H1 (cell line): ENCODE measurements around the gene TMEM183A. TPM values are rescaled to one million over a fixed set of nuclear protein-coding genes. Genes with fewer than 3 reads are reported as not detected.
"Not testable (repeated sequence)": the region's sequence is repeated elsewhere in the genome, so short reads cannot be mapped to it uniquely, and the experiment has no call there.

ENCODE experiments used
- CTCF ChIA-PET: fragments of 300-600 bp; sonication (Branson Sonifier 250); formaldehyde crosslinking; loops from one replicate; lab custom pipeline; 2021; ENCODE audit not compliant: partially characterized antibody; lab: Charles Lee
- POLR2A ChIA-PET: fragments of 300-600 bp; sonication (Branson Sonifier 250); formaldehyde crosslinking; loops from one replicate; lab custom pipeline; 2021; ENCODE audit warnings: inconsistent platforms; ENCODE audit not compliant: partially characterized antibody; lab: Charles Lee
- DNase-seq, 2 experiments: peaks; one replicate each; pipeline versions ENCODE4 v3.0.0 to v3.0.0-alpha.2; 2010 to 2022; ENCODE audit warnings: low spot score in 2 of 2, low read depth in 1 of 2, mixed read lengths in 1 of 2
- FAIRE-seq: peaks from 2 replicates; lab custom pipeline; 2011; peaks lifted over from hg19 to GRCh38; lab: Jason Lieb, UNC
- H2AFZ ChIP-seq: 2 replicates; pipeline ENCODE4 v1.8.1; 2012; ENCODE audit warnings: low read length, inconsistent platforms
- H2AK5ac ChIP-seq: 2 replicates; pipeline ENCODE4 v1.6.1; 2013; ENCODE audit warnings: low read depth, low read length
- H2BK120ac ChIP-seq: replicated peaks from 2 replicates; pipeline ENCODE3; 2013; ENCODE audit warnings: low read depth, low read length, inconsistent platforms
- H2BK12ac ChIP-seq: 2 replicates; pipeline ENCODE4 v1.6.1; 2013; ENCODE audit warnings: low read depth, low read length
- H2BK15ac ChIP-seq: 2 replicates; pipeline ENCODE4 v1.6.1; 2013; ENCODE audit warnings: low read length
- H2BK20ac ChIP-seq: 2 replicates; pipeline ENCODE4 v1.6.1; 2013; ENCODE audit warnings: low read length
- H2BK5ac ChIP-seq: 2 replicates; pipeline ENCODE4 v1.6.1; 2013; ENCODE audit warnings: low read depth, low read length
- H3K14ac ChIP-seq: 2 replicates; pipeline ENCODE4 v1.6.1; 2013; ENCODE audit warnings: inconsistent platforms; ENCODE audit not compliant: insufficient read length
- H3K18ac ChIP-seq: 2 replicates; pipeline ENCODE4 v1.6.1; 2013; ENCODE audit warnings: low read length; ENCODE audit errors: extremely low read depth
- H3K23ac ChIP-seq: 2 replicates; pipeline ENCODE4 v1.6.1; 2013; ENCODE audit warnings: inconsistent platforms; ENCODE audit not compliant: insufficient read length
- H3K23me2 ChIP-seq: 2 replicates; pipeline ENCODE4 v1.6.1; 2013; ENCODE audit warnings: low read depth, low read length
- H3K27ac ChIP-seq: 2 replicates; pipeline ENCODE4 v1.6.1; 2011; ENCODE audit warnings: low read depth, low read length, inconsistent platforms
- H3K27me3 ChIP-seq, 4 experiments: replicated peaks in 1 of 4; 1 replicate in 1 of 4; 2 replicates in 3 of 4; pipeline versions ENCODE4 v1.6.1 to v1.8.1; 2011 to 2013; ENCODE audit warnings: low read length in 3 of 4, mild to moderate bottlenecking in 3 of 4, inconsistent platforms in 2 of 4, mixed read lengths in 2 of 4, moderate library complexity in 1 of 4; ENCODE audit not compliant: control insufficient read depth in 3 of 4, insufficient read depth in 3 of 4; ENCODE audit errors: extremely low read depth in 1 of 4
- H3K36me3 ChIP-seq, 4 experiments: 2 replicates each; pipeline versions ENCODE4 v1.6.1 to v1.8.1; 2011 to 2013; ENCODE audit warnings: mild to moderate bottlenecking in 4 of 4, low read length in 3 of 4, moderate library complexity in 2 of 4, control low read depth in 1 of 4, inconsistent platforms in 1 of 4; ENCODE audit not compliant: insufficient read depth in 4 of 4, control insufficient read depth in 2 of 4
- H3K4ac ChIP-seq: replicated peaks from 2 replicates; pipeline ENCODE3; 2013; ENCODE audit warnings: low read length, low read depth, mixed read lengths, inconsistent platforms; ENCODE audit not compliant: insufficient read length
- H3K4me1 ChIP-seq, 4 experiments: replicated peaks in 1 of 4; 1 replicate in 1 of 4; 2 replicates in 3 of 4; pipeline versions ENCODE4 v1.6.1 to v1.8.1; 2011 to 2013; ENCODE audit warnings: low read length in 3 of 4, inconsistent platforms in 2 of 4, mixed read lengths in 1 of 4; ENCODE audit not compliant: insufficient read depth in 4 of 4, control insufficient read depth in 3 of 4
- H3K4me2 ChIP-seq, 2 experiments: 2 replicates each; pipeline versions ENCODE4 v1.6.1 to v1.8.1; 2011 to 2013; ENCODE audit warnings: low read depth in 2 of 2, low read length in 2 of 2, control low read depth in 1 of 2, inconsistent platforms in 1 of 2, mild to moderate bottlenecking in 1 of 2; ENCODE audit not compliant: insufficient read depth in 1 of 2
- H3K4me3 ChIP-seq, 4 experiments: fragments of 200-600, 300-600 bp in 1 of 4; sonication (generic), shearing (Covaris generic), sonication (Bioruptor Twin) in 1 of 4; 2 replicates each; pipeline versions ENCODE4 v1.5.1 to v1.8.1; 2011 to 2016; ENCODE audit warnings: low read length in 4 of 4, low read depth in 3 of 4, control low read depth in 2 of 4, inconsistent platforms in 2 of 4, mild to moderate bottlenecking in 2 of 4, mixed read lengths in 1 of 4, moderate library complexity in 1 of 4; ENCODE audit not compliant: insufficient read depth in 2 of 4; ENCODE audit errors: extremely low read depth in 1 of 4
- H3K56ac ChIP-seq: replicated peaks from 2 replicates; pipeline ENCODE3; 2013; ENCODE audit warnings: low read depth, mild to moderate bottlenecking, mixed read lengths, low read length, inconsistent platforms; ENCODE audit not compliant: insufficient read length
- H3K79me1 ChIP-seq: 2 replicates; pipeline ENCODE4 v1.6.1; 2013; ENCODE audit warnings: low read depth, low read length, control low read depth
- H3K79me2 ChIP-seq, 2 experiments: 2 replicates each; pipeline versions ENCODE4 v1.6.1 to v1.8.1; 2012 to 2013; ENCODE audit warnings: low read length in 2 of 2, mild to moderate bottlenecking in 2 of 2, inconsistent platforms in 1 of 2; ENCODE audit not compliant: insufficient read depth in 2 of 2, control insufficient read depth in 1 of 2
- H3K9ac ChIP-seq, 4 experiments: replicated peaks in 1 of 4; 1 replicate in 1 of 4; 2 replicates in 3 of 4; pipeline versions ENCODE4 v1.6.1 to v1.8.1; 2011 to 2013; ENCODE audit warnings: low read depth in 3 of 4, low read length in 3 of 4, control low read depth in 2 of 4, mild to moderate bottlenecking in 2 of 4, moderate library complexity in 2 of 4, inconsistent platforms in 1 of 4; ENCODE audit errors: extremely low read depth in 1 of 4
- H3K9me3 ChIP-seq, 2 experiments: 2 replicates each; pipeline versions ENCODE4 v1.6.1 to v1.8.1; 2012 to 2013; ENCODE audit warnings: mild to moderate bottlenecking in 2 of 2, moderate library complexity in 2 of 2, control low read depth in 1 of 2, inconsistent platforms in 1 of 2, low read depth in 1 of 2, low read length in 1 of 2, mixed read lengths in 1 of 2; ENCODE audit not compliant: insufficient read depth in 2 of 2
- H4K20me1 ChIP-seq, 2 experiments: replicated peaks in 1 of 2; 2 replicates each; pipeline versions ENCODE3 to v1.8.1; 2011 to 2013; ENCODE audit warnings: inconsistent platforms in 2 of 2, low read length in 2 of 2, mild to moderate bottlenecking in 1 of 2; ENCODE audit not compliant: insufficient read depth in 2 of 2, control insufficient read depth in 1 of 2
- H4K5ac ChIP-seq: 2 replicates; pipeline ENCODE4 v1.6.1; 2013; ENCODE audit warnings: low read length, low read depth, mixed read lengths, inconsistent platforms; ENCODE audit not compliant: insufficient read length
- H4K8ac ChIP-seq: 2 replicates; pipeline ENCODE4 v1.8.0; 2013; ENCODE audit warnings: mild to moderate bottlenecking, moderate library complexity, low read length, inconsistent platforms; ENCODE audit not compliant: insufficient read depth; ENCODE audit errors: extremely low read depth
- H4K91ac ChIP-seq: replicated peaks from 2 replicates; pipeline ENCODE3; 2013; ENCODE audit warnings: low read length, mixed read lengths, inconsistent platforms; ENCODE audit not compliant: insufficient read length
- WGBS, 2 experiments: shearing (Covaris generic) in 1 of 2; methylation state at CpG; one replicate each; pipeline versions ENCODE4 v1.1.6 to v1.1.7; 2013 to 2015; ENCODE audit warnings: low lambda C conversion rate in 2 of 2, mixed read lengths in 2 of 2, inconsistent platforms in 1 of 2, low coverage in 1 of 2, missing lambda C conversion rate in 1 of 2; ENCODE audit not compliant: insufficient replicate concordance in 2 of 2, insufficient coverage in 1 of 2, insufficient read length in 1 of 2; ENCODE audit errors: extremely low coverage in 1 of 2, missing lambda C conversion rate in 1 of 2; 5-methylcytosine and 5-hydroxymethylcytosine counted together
- polyA plus RNA-seq, 7 experiments: library from polyadenylated mRNA; depleted of rRNA in 3 of 7; stranded (reverse) in 5 of 7; unstranded in 2 of 7; fragments of >200 nt in 5 of 7; fragments of 200-250 nt in 2 of 7; gene quantifications; 1 replicate in 5 of 7; 2 replicates in 1 of 7; 4 replicates in 1 of 7; pipeline versions ENCODE4 v1.2.1 to v1.2.3, GENCODE V29; 2011 to 2013; ENCODE audit warnings: missing spikeins in 2 of 7, mixed read lengths in 2 of 7
- total RNA-seq: library from RNA; stranded (reverse); fragmentation: NEBNext Ultra II Directional; extraction: Animal tissue kit (Norgen Biotek cat#: 25700); gene quantifications from 2 replicates; pipeline ENCODE4 v1.2.1, GENCODE V29; 2021

TMEM183A gene
- total and polyA plus RNA-seq, 2 of the 8 experiments (the other 6 are each of a cell fraction or from before 2014, with no cell fraction given) = 107 to 173 TPM

GRCh38 chr1:202986120-202986519, 21.1 kb upstream of the TMEM183A start:
- not testable (repeated sequence) for H3K23me2 ChIP-seq, H4K20me1 ChIP-seq, FAIRE-seq, H3K9ac ChIP-seq, H4K5ac ChIP-seq, H3K4me1 ChIP-seq, H4K8ac ChIP-seq, H4K91ac ChIP-seq, H2BK20ac ChIP-seq, H3K4ac ChIP-seq, H2BK5ac ChIP-seq, H3K36me3 ChIP-seq, H3K79me2 ChIP-seq, H3K9me3 ChIP-seq, H2AK5ac ChIP-seq, H2BK12ac ChIP-seq, DNase-seq, H3K79me1 ChIP-seq, H3K4me3 ChIP-seq, H2BK15ac ChIP-seq, H3K27me3 ChIP-seq, H3K27ac ChIP-seq, H3K18ac ChIP-seq, H3K23ac ChIP-seq, H2BK120ac ChIP-seq, H3K4me2 ChIP-seq, H3K14ac ChIP-seq, H2AFZ ChIP-seq, H3K56ac ChIP-seq
- POLR2A ChIA-PET = interaction anchor here (0.7 to 3.3 kb wide), 2 partner anchors 21 to 124 kb away, joined by 4 to 13 read pairs; partner anchors contain the start of gene TMEM183A
- WGBS, 2 experiments = 74% methylated on average over 9 of the region's 9 CpGs; no CpG with 5 or more reads in 1 of the 2 experiments
- CTCF ChIA-PET = interaction anchor here (0.7 kb wide), 1 partner anchor 8 kb away, joined by 3 read pairs; no protein-coding TSS in a partner anchor
